Measurements from ENCODE around the gene GPR173. TPM values are rescaled to one million over a fixed set of nuclear protein-coding genes. Genes with fewer than 3 reads are reported as not detected.

Gene GPR173
- total and polyA plus RNA-seq, 2 donors from 2014 or later: 1.7 to 5.4 TPM

GRCh38 chrX:53128097-53128749 is 79.6 kb downstream of the GPR173 start:
- peak in 1 of 5 donors; percentile 0 for DNase-seq
- intact Hi-C loops (cut with DNase I): no loop called here
- Histone ChIP-seq H3K9ac (ENCODE audit: low read length in 3 of 3) (no peak overlapping the region), H3K36me3 (ENCODE audit: control insufficient read depth in 2 of 3, insufficient read depth in 3 of 3, low read length in 3 of 3) (no peaks in the 10 kb centered on the region), H3K9me3 (ENCODE audit: control insufficient read depth in 2 of 3, insufficient read depth in 1 of 3, low read length in 3 of 3) (no peaks in the 10 kb centered on the region), H3K27ac (ENCODE audit: low read depth in 2 of 2, low read length in 2 of 2) (no peak overlapping the region), H3K4me1 (ENCODE audit: control insufficient read depth in 2 of 3, insufficient read depth in 2 of 3, low read depth in 1 of 3, low read length in 3 of 3) (no peaks in the 10 kb centered on the region), H3K27me3 (ENCODE audit: control insufficient read depth, insufficient read depth, low read length) (peaks cover 4% of the 10 kb centered on the region), H3K4me3 (ENCODE audit: low read length in 3 of 3) (no peak overlapping the region)
- FAIRE-seq: peak; percentile 95
- TF ChIP-seq, protein P1, sequence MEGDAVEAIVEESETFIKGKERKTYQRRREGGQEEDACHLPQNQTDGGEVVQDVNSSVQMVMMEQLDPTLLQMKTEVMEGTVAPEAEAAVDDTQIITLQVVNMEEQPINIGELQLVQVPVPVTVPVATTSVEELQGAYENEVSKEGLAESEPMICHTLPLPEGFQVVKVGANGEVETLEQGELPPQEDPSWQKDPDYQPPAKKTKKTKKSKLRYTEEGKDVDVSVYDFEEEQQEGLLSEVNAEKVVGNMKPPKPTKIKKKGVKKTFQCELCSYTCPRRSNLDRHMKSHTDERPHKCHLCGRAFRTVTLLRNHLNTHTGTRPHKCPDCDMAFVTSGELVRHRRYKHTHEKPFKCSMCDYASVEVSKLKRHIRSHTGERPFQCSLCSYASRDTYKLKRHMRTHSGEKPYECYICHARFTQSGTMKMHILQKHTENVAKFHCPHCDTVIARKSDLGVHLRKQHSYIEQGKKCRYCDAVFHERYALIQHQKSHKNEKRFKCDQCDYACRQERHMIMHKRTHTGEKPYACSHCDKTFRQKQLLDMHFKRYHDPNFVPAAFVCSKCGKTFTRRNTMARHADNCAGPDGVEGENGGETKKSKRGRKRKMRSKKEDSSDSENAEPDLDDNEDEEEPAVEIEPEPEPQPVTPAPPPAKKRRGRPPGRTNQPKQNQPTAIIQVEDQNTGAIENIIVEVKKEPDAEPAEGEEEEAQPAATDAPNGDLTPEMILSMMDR (IDR thresholded peaks at IDR 0.05; ENCODE audit: borderline replicate concordance, extremely low read depth, insufficient read depth): no peak

Other genes starting within 250 kb of the GPR173 start
- not detected for gene XAGE5, start 237.5 kb upstream of the GPR173 start, total RNA-seq
- gene XAGE5, start 237.5 kb upstream of the GPR173 start, polyA plus RNA-seq (ENCODE audit: insufficient read depth, low read depth, low replicate concordance): not detected
- gene XAGE3, start 180.7 kb upstream of the GPR173 start, total RNA-seq: not detected
- not detected for gene XAGE3, start 180.7 kb upstream of the GPR173 start, polyA plus RNA-seq (ENCODE audit: insufficient read depth, low read depth, low replicate concordance)
- gene FAM156B, start 151.5 kb upstream of the GPR173 start, total RNA-seq: 15.2 TPM
- gene FAM156B, start 151.5 kb upstream of the GPR173 start, polyA plus RNA-seq (ENCODE audit: insufficient read depth, low read depth, low replicate concordance): 13.1 TPM
- gene FAM156A, start 90.3 kb upstream of the GPR173 start, total RNA-seq: 20.5 TPM
- 9.9 TPM for gene FAM156A, start 90.3 kb upstream of the GPR173 start, polyA plus RNA-seq (ENCODE audit: insufficient read depth, low read depth, low replicate concordance)
- 36.6 TPM for gene TSPYL2, start 33.6 kb downstream of the GPR173 start, total RNA-seq
- 8.0 TPM for gene TSPYL2, start 33.6 kb downstream of the GPR173 start, polyA plus RNA-seq (ENCODE audit: insufficient read depth, low read depth, low replicate concordance)
- gene KANTR, start 45.4 kb downstream of the GPR173 start, total RNA-seq: 11.5 TPM
- 3.7 TPM for gene KANTR, start 45.4 kb downstream of the GPR173 start, polyA plus RNA-seq (ENCODE audit: insufficient read depth, low read depth, low replicate concordance)
- gene KDM5C, start 176.4 kb downstream of the GPR173 start, total RNA-seq: 114 TPM
- gene KDM5C, start 176.4 kb downstream of the GPR173 start, polyA plus RNA-seq (ENCODE audit: insufficient read depth, low read depth, low replicate concordance): 14.9 TPM
- 20.9 TPM for gene IQSEC2, start 232.8 kb downstream of the GPR173 start, total RNA-seq
- gene IQSEC2, start 232.8 kb downstream of the GPR173 start, polyA plus RNA-seq (ENCODE audit: insufficient read depth, low read depth, low replicate concordance): 56.2 TPM

All from kidney (tissue), 14 donors.